Spleen (tissue), 7 donors: ENCODE measurements around the gene POLD2.

Source experiments
- CTCF ChIP-seq, 11 experiments: fragments of 200-600 bp in 7 of 11; fragments of 450-650 bp in 4 of 11; sonication (generic) in 4 of 11; IDR thresholded peaks in 8 of 11; conservative IDR thresholded peaks in 3 of 11; 1 replicate in 7 of 11; 2 replicates in 4 of 11; pipeline versions ENCODE4 v1.4.0 to v1.8.0; 2016 to 2021; ENCODE audit warnings: antibody characterized with exemption in 11 of 11, inconsistent platforms in 4 of 11, mild to moderate bottlenecking in 1 of 11
- POLR2A ChIP-seq, 3 donors: fragments of 450-650 bp; IDR thresholded peaks; one replicate each; pipeline ENCODE4 v1.5.1; 2017; ENCODE audit warnings: antibody characterized with exemption in 3 of 3, mild to moderate bottlenecking in 1 of 3
- POLR2AphosphoS5 ChIP-seq, 3 donors: sonication (generic); formaldehyde crosslinking; IDR thresholded peaks; one replicate each; pipeline ENCODE4 v1.5.1; 2017; ENCODE audit warnings: antibody characterized with exemption in 3 of 3
- donor health status: DM: no; HTN: no; CAD: no; lungs with moderate emphysema.
- donor health status: DM: no; HTN: no; CAD: no.
- donor health status: DM: no; HTN: no; CAD: no.

GRCh38 chr7:44142028-44142427 lies 18.7 kb upstream of the POLD2 start:
- no peak for TF ChIP-seq CTCF (IDR thresholded peaks at IDR 0.05 in 8 of 11, conservative IDR thresholded peaks at IDR 0.05 in 3 of 11)
- TF ChIP-seq POLR2A (IDR thresholded peaks at IDR 0.05), result no peak
- TF ChIP-seq POLR2AphosphoS5 (IDR thresholded peaks at IDR 0.05), result no peak
